Neural progenitor cell (in vitro differentiated cells): ENCODE results near the gene EIF3A. TPM values are rescaled to one million over a fixed set of nuclear protein-coding genes. Genes with fewer than 3 reads are reported as not detected.
"Not testable (repeated sequence)": the region's sequence is repeated elsewhere in the genome, so short reads cannot be mapped to it uniquely, and the experiment has no call there.

ENCODE experiments used
- DNase-seq: peaks from one replicate; pipeline ENCODE4 v3.0.0-alpha.2; 2016; ENCODE audit warnings: low spot score
- H2AFZ ChIP-seq: fragments of 200-600 bp; sonication (generic); replicated peaks from 2 replicates; pipeline ENCODE4 v1.6.1; 2016; ENCODE audit warnings: antibody characterized with exemption
- H3F3A ChIP-seq: fragments of 200-600 bp; sonication (generic); 2 replicates; pipeline ENCODE4 v1.6.1; 2016; ENCODE audit warnings: antibody characterized with exemption, low read depth
- H3K27ac ChIP-seq: fragments of 200-600 bp; sonication (generic); 2 replicates; pipeline ENCODE4 v1.5.1; 2016; ENCODE audit warnings: mild to moderate bottlenecking
- H3K27me3 ChIP-seq: fragments of 200-600 bp; sonication (generic); 2 replicates; pipeline ENCODE4 v1.6.1; 2016; ENCODE audit warnings: mild to moderate bottlenecking, moderate library complexity
- H3K36me3 ChIP-seq: fragments of 200-600 bp; sonication (generic); 2 replicates; pipeline ENCODE4 v1.5.1; 2016
- H3K4me1 ChIP-seq: fragments of 200-600 bp; sonication (generic); 2 replicates; pipeline ENCODE4 v1.6.1; 2016; ENCODE audit warnings: mixed run types
- H3K4me2 ChIP-seq: fragments of 200-600 bp; sonication (generic); 2 replicates; pipeline ENCODE4 v1.6.1; 2016
- H3K4me3 ChIP-seq: fragments of 200-600 bp; sonication (generic); 2 replicates; pipeline ENCODE4 v1.5.1; 2016
- H3K79me2 ChIP-seq: fragments of 200-600 bp; sonication (generic); 2 replicates; pipeline ENCODE4 v1.6.1; 2016; ENCODE audit warnings: low read depth
- H3K9ac ChIP-seq: fragments of 200-600 bp; sonication (generic); 2 replicates; pipeline ENCODE4 v1.6.1; 2016
- H3K9me3 ChIP-seq: fragments of 200-600 bp; sonication (generic); 2 replicates; pipeline ENCODE4 v1.5.1; 2016; ENCODE audit warnings: low read depth
- H4K20me1 ChIP-seq: fragments of 200-600 bp; sonication (generic); 2 replicates; pipeline ENCODE4 v1.6.1; 2016; ENCODE audit warnings: low read depth
- H3K27ac Mint-ChIP-seq: 3 replicates; pipeline ENCODE4 v1.8.0; 2021; ENCODE audit warnings: mixed read lengths
- H3K27me3 Mint-ChIP-seq: 2 replicates; pipeline ENCODE4 v1.8.0; 2022; ENCODE audit warnings: low read depth, mild to moderate bottlenecking, inconsistent platforms, moderate library complexity, mixed read lengths; ENCODE audit not compliant: insufficient read depth
- H3K36me3 Mint-ChIP-seq: 3 replicates; pipeline ENCODE4 v1.8.0; 2021; ENCODE audit warnings: mixed read lengths
- H3K4me1 Mint-ChIP-seq: 3 replicates; pipeline ENCODE4 v1.8.0; 2021; ENCODE audit warnings: mixed read lengths
- H3K4me3 Mint-ChIP-seq: 3 replicates; pipeline ENCODE4 v1.8.0; 2021; ENCODE audit warnings: mild to moderate bottlenecking, moderate library complexity, mixed read lengths
- H3K9me3 Mint-ChIP-seq: 3 replicates; pipeline ENCODE4 v1.8.0; 2020; ENCODE audit warnings: mixed read lengths
- CTCF ChIP-seq: fragments of 200-600 bp; sonication (generic); IDR thresholded peaks from 2 replicates; pipeline ENCODE4 v1.5.1; 2017; ENCODE audit warnings: antibody characterized with exemption, mild to moderate bottlenecking
- EZH2 ChIP-seq: fragments of 200-600 bp; sonication (generic); IDR thresholded peaks from 2 replicates; pipeline ENCODE4 v1.6.1; 2017; ENCODE audit warnings: antibody characterized with exemption, mild to moderate bottlenecking, moderate library complexity
- EZH2phosphoT487 ChIP-seq: fragments of 200-600 bp; sonication (generic); IDR thresholded peaks from 2 replicates; pipeline ENCODE4 v1.6.1; 2017; ENCODE audit warnings: antibody characterized with exemption
- total RNA-seq: library from RNA; depleted of rRNA; stranded (reverse); fragments of >200 nt; gene quantifications from 2 replicates; pipeline ENCODE4 v1.2.3, GENCODE V29; 2015; ENCODE audit warnings: low replicate concordance

The EIF3A gene
- total RNA-seq, 1 donor from 2014 or later = 133 TPM

GRCh38 chr10:119029613-119030420 lies 50.8 kb downstream of the EIF3A start, which contains the start of gene NANOS1:
Gene NANOS1, plus strand, starts transcription at chr10:119029714. Its CDS starts 88 bp downstream, at chr10:119029802.
- no peak within 1 kb of the TSS for H3K9ac ChIP-seq
- peaks cover 14% of the 10 kb centered on the region for H3K36me3 Mint-ChIP-seq
- no peak within 1 kb of the TSS for H3K27ac ChIP-seq

GRCh38 chr10:119028900-119029612 lies 51.6 kb downstream of the EIF3A start:
- H2AFZ ChIP-seq = peak overlapping the region; percentile 84

More at GRCh38 chr10:119029613-119030420, 50.8 kb downstream of the EIF3A start, which contains the start of gene NANOS1:
- Mint-ChIP-seq H3K4me1 (peaks cover 19% of the 10 kb centered on the region), H3K9me3 (no peaks in the 10 kb centered on the region), H3K4me3 (peak within 1 kb of the TSS; percentile 83), H3K27ac (no peak within 1 kb of the TSS), H3K27me3 (peaks cover 4% of the 10 kb centered on the region)
- DNase-seq = peak; percentile 75
- H4K20me1 ChIP-seq = peaks cover 47% of the 10 kb centered on the region
- H3K4me2 ChIP-seq = peak within 1 kb of the TSS; percentile 93
- peaks cover 56% of the 10 kb centered on the region for H3F3A ChIP-seq
- H3K27me3 ChIP-seq = peaks cover 5% of the 10 kb centered on the region
- peak within 1 kb of the TSS; percentile 77 for H3K4me3 ChIP-seq
- H3K36me3 ChIP-seq = peaks cover 15% of the 10 kb centered on the region
- no peak for TF ChIP-seq CTCF
- peak; percentile 18 for TF ChIP-seq EZH2phosphoT487
- TF ChIP-seq EZH2 = no peak
- no peaks in the 10 kb centered on the region for H3K9me3 ChIP-seq
- peaks cover 3% of the 10 kb centered on the region for H3K79me2 ChIP-seq
- peak within 1 kb of the TSS; percentile 84 for H2AFZ ChIP-seq
- peaks cover 16% of the 10 kb centered on the region for H3K4me1 ChIP-seq

GRCh38 chr10:119028445-119028899 lies 52.1 kb downstream of the EIF3A start:
- not testable (repeated sequence) for H3K27me3 Mint-ChIP-seq, H3K9ac ChIP-seq, H3K27ac Mint-ChIP-seq, H3K9me3 Mint-ChIP-seq, H3K36me3 ChIP-seq, H3K79me2 ChIP-seq, DNase-seq, H3K9me3 ChIP-seq, H3K27ac ChIP-seq, H3K27me3 ChIP-seq, H3K36me3 Mint-ChIP-seq
- Mint-ChIP-seq H3K4me3 (peak overlapping the region; percentile 83), H3K4me1 (peaks cover 21% of the 10 kb centered on the region)
- Histone ChIP-seq H3K4me1 (peaks cover 16% of the 10 kb centered on the region), H3K4me2 (peak overlapping the region; percentile 79), H2AFZ (peak overlapping the region; percentile 84), H3K4me3 (peak overlapping the region; percentile 46), H3F3A (peaks cover 42% of the 10 kb centered on the region), H4K20me1 (peaks cover 34% of the 10 kb centered on the region)

More at GRCh38 chr10:119028900-119029612, 51.6 kb downstream of the EIF3A start:
- peak; percentile 97 for DNase-seq
- Histone ChIP-seq H3K27me3 (peaks cover 5% of the 10 kb centered on the region), H3K4me1 (peaks cover 16% of the 10 kb centered on the region), H3K9ac (no peak overlapping the region), H3K4me2 (peak overlapping the region; percentile 79), H3F3A (peaks cover 48% of the 10 kb centered on the region), H4K20me1 (peaks cover 40% of the 10 kb centered on the region), H3K36me3 (peaks cover 10% of the 10 kb centered on the region), H3K4me3 (peak overlapping the region; percentile 46), H3K27ac (no peak overlapping the region), H3K9me3 (no peaks in the 10 kb centered on the region), H3K79me2 (peaks cover 3% of the 10 kb centered on the region)
- Mint-ChIP-seq H3K36me3 (peaks cover 8% of the 10 kb centered on the region), H3K27me3 (peaks cover 4% of the 10 kb centered on the region), H3K27ac (no peak overlapping the region), H3K4me3 (peak overlapping the region; percentile 83), H3K9me3 (no peaks in the 10 kb centered on the region), H3K4me1 (peaks cover 19% of the 10 kb centered on the region)
- TF ChIP-seq CTCF (peak; percentile 38), EZH2 (no peak)
